HEK293 (cell line): ENCODE data around the gene MED15.

Source experiments
- CTCF ChIA-PET: fragments of 350-600 bp; formaldehyde crosslinking; extraction: SDS; loops from one replicate; lab custom pipeline; 2021; ENCODE audit warnings: antibody characterized with exemption; lab: Yijun Ruan, JAX
- POLR2A ChIA-PET: fragments of 300-600 bp; formaldehyde crosslinking; extraction: SDS; loops from one replicate; lab custom pipeline; 2020; ENCODE audit warnings: antibody characterized with exemption, inconsistent platforms; lab: Yijun Ruan, JAX
- H3K27ac ChIP-seq: fragments of 200-500 bp; sonication (Bioruptor generic); 2 replicates; pipeline ENCODE4 v1.5.1; 2014; ENCODE audit warnings: low read depth, low read length, control low read depth, inconsistent platforms; ENCODE audit errors: extremely low read depth
- H3K36me3 ChIP-seq, 2 experiments: fragments of 200-500 bp in 1 of 2; sonication (Bioruptor generic) in 1 of 2; 1 replicate in 1 of 2; 2 replicates in 1 of 2; pipeline ENCODE4 v1.5.1; 2014 to 2017; ENCODE audit warnings: inconsistent platforms in 2 of 2, low read length in 2 of 2; ENCODE audit not compliant: control insufficient read depth in 2 of 2, insufficient read depth in 1 of 2
- H3K4me1 ChIP-seq: fragments of 200-500 bp; sonication (Bioruptor generic); 2 replicates; pipeline ENCODE4 v1.5.1; 2014; ENCODE audit warnings: mild to moderate bottlenecking, low read length, inconsistent platforms; ENCODE audit not compliant: control insufficient read depth, insufficient read depth
- H3K4me3 ChIP-seq: 2 replicates; pipeline ENCODE4 v1.5.1; 2011; ENCODE audit warnings: low read depth, mild to moderate bottlenecking, control low read depth, low read length, moderate library complexity
- H3K9me3 ChIP-seq: fragments of 200-500 bp; sonication (Bioruptor generic); 2 replicates; pipeline ENCODE4 v1.5.1; 2014; ENCODE audit warnings: low read depth, low read length, inconsistent platforms; ENCODE audit not compliant: control insufficient read depth, insufficient read depth
- KLF9 ChIP-seq: fragments of 450-650 bp; formaldehyde crosslinking; IDR thresholded peaks from 2 replicates; pipeline ENCODE4 v1.5.1; 2016; ENCODE audit warnings: missing biosample characterization, missing genetic modification characterization, low read depth
- MYNN ChIP-seq: fragments of 450-650 bp; formaldehyde crosslinking; IDR thresholded peaks from 2 replicates; pipeline ENCODE4 v1.5.1; 2016; ENCODE audit warnings: missing biosample characterization, missing genetic modification characterization, borderline replicate concordance
- RBAK ChIP-seq: fragments of 450-650 bp; formaldehyde crosslinking; IDR thresholded peaks from 2 replicates; pipeline ENCODE4 v1.5.1; 2016; ENCODE audit warnings: missing biosample characterization, missing genetic modification characterization
- SP7 ChIP-seq: fragments of 450-650 bp; formaldehyde crosslinking; IDR thresholded peaks from 2 replicates; pipeline ENCODE4 v1.5.1; 2016; ENCODE audit warnings: missing biosample characterization, missing genetic modification characterization
- ZBTB1 ChIP-seq: fragments of 450-650 bp; formaldehyde crosslinking; IDR thresholded peaks from 2 replicates; pipeline ENCODE4 v1.5.1; 2016; ENCODE audit warnings: missing biosample characterization, missing genetic modification characterization
- ZBTB26 ChIP-seq: fragments of 450-650 bp; formaldehyde crosslinking; optimal IDR thresholded peaks from 2 replicates; pipeline ENCODE3; 2016; ENCODE audit warnings: missing biosample characterization, mild to moderate bottlenecking, missing genetic modification characterization
- ZBTB48 ChIP-seq: fragments of 450-650 bp; formaldehyde crosslinking; IDR thresholded peaks from 2 replicates; pipeline ENCODE4 v1.5.1; 2016; ENCODE audit warnings: missing biosample characterization, missing genetic modification characterization
- ZFP41 ChIP-seq: fragments of 450-650 bp; formaldehyde crosslinking; IDR thresholded peaks from 2 replicates; pipeline ENCODE4 v1.5.1; 2016; ENCODE audit warnings: missing biosample characterization, missing genetic modification characterization, borderline replicate concordance
- ZNF10 ChIP-seq: fragments of 450-650 bp; formaldehyde crosslinking; IDR thresholded peaks from 2 replicates; pipeline ENCODE4 v1.5.1; 2017; ENCODE audit warnings: missing biosample characterization, missing genetic modification characterization
- ZNF23 ChIP-seq: fragments of 450-650 bp; formaldehyde crosslinking; IDR thresholded peaks from 2 replicates; pipeline ENCODE4 v1.5.1; 2016; ENCODE audit warnings: missing biosample characterization, missing genetic modification characterization, borderline replicate concordance
- ZNF266 ChIP-seq: fragments of 450-650 bp; formaldehyde crosslinking; IDR thresholded peaks from 2 replicates; pipeline ENCODE4 v1.5.1; 2016; ENCODE audit warnings: missing biosample characterization, missing genetic modification characterization, low read depth
- ZNF302 ChIP-seq: fragments of 450-650 bp; formaldehyde crosslinking; IDR thresholded peaks from 2 replicates; pipeline ENCODE4 v1.5.1; 2016; ENCODE audit warnings: missing biosample characterization, missing genetic modification characterization, low read depth
- ZNF341 ChIP-seq: fragments of 450-650 bp; formaldehyde crosslinking; IDR thresholded peaks from 2 replicates; pipeline ENCODE4; 2016; ENCODE audit warnings: low read depth, missing biosample characterization, missing genetic modification characterization
- ZNF362 ChIP-seq: fragments of 450-650 bp; formaldehyde crosslinking; IDR thresholded peaks from 2 replicates; pipeline ENCODE4 v1.5.1; 2016; ENCODE audit warnings: missing biosample characterization, missing genetic modification characterization
- ZNF426 ChIP-seq: fragments of 450-650 bp; formaldehyde crosslinking; IDR thresholded peaks from 2 replicates; pipeline ENCODE4 v1.5.1; 2017; ENCODE audit warnings: missing biosample characterization, missing genetic modification characterization, mild to moderate bottlenecking, inconsistent platforms, moderate library complexity
- ZNF518A ChIP-seq: fragments of 450-650 bp; formaldehyde crosslinking; conservative IDR thresholded peaks from 2 replicates; pipeline ENCODE4 v1.5.1; 2016; ENCODE audit warnings: low read depth, missing biosample characterization, missing genetic modification characterization
- ZNF560 ChIP-seq: fragments of 450-650 bp; formaldehyde crosslinking; IDR thresholded peaks from 2 replicates; pipeline ENCODE4 v1.5.1; 2017; ENCODE audit warnings: missing biosample characterization, missing genetic modification characterization, borderline replicate concordance
- ZNF580 ChIP-seq: fragments of 450-650 bp; formaldehyde crosslinking; IDR thresholded peaks from 2 replicates; pipeline ENCODE4 v1.5.1; 2016; ENCODE audit warnings: missing biosample characterization, missing genetic modification characterization
- ZNF692 ChIP-seq: fragments of 450-650 bp; formaldehyde crosslinking; IDR thresholded peaks from 2 replicates; pipeline ENCODE4 v1.5.1; 2016; ENCODE audit warnings: missing biosample characterization, missing genetic modification characterization
- ZNF777 ChIP-seq: fragments of 450-650 bp; formaldehyde crosslinking; IDR thresholded peaks from 2 replicates; pipeline ENCODE4 v1.5.1; 2017; ENCODE audit warnings: missing biosample characterization, missing genetic modification characterization, borderline replicate concordance
- ZNF792 ChIP-seq: fragments of 450-650 bp; formaldehyde crosslinking; IDR thresholded peaks from 2 replicates; pipeline ENCODE4 v1.5.1; 2016; ENCODE audit warnings: missing biosample characterization, missing genetic modification characterization
- ZNF843 ChIP-seq: fragments of 450-650 bp; formaldehyde crosslinking; IDR thresholded peaks from 2 replicates; pipeline ENCODE4 v1.5.1; 2016; ENCODE audit warnings: missing biosample characterization, missing genetic modification characterization
- ZSCAN16 ChIP-seq: fragments of 450-650 bp; formaldehyde crosslinking; IDR thresholded peaks from 2 replicates; pipeline ENCODE4 v1.5.1; 2016; ENCODE audit warnings: missing biosample characterization, missing genetic modification characterization
- ZSCAN5A ChIP-seq: fragments of 450-650 bp; formaldehyde crosslinking; IDR thresholded peaks from 2 replicates; pipeline ENCODE4 v1.5.1; 2016; ENCODE audit warnings: missing biosample characterization, missing genetic modification characterization

The MED15 gene

GRCh38 chr22:20624161-20624616 lies 116.8 kb downstream of the MED15 start (continued):
- TF ChIP-seq ZNF518A (tag by site-specific recombination), result no peak
- TF ChIP-seq ZNF843 (tag by site-specific recombination), result no peak
- TF ChIP-seq SP7, result no peak
- TF ChIP-seq ZNF777 (tag by site-specific recombination), result no peak
- TF ChIP-seq KLF9 (tag by site-specific recombination), result no peak
- TF ChIP-seq ZBTB48 (tag by site-specific recombination), result no peak
- TF ChIP-seq MYNN (tag by site-specific recombination), result no peak

GRCh38 chr22:20625270-20625669 lies 117.9 kb downstream of the MED15 start:
- no peak overlapping the region for H3K27ac ChIP-seq
- H3K4me3 ChIP-seq, result no peak overlapping the region
- H3K4me1 ChIP-seq, result no peaks in the 10 kb centered on the region
- CTCF ChIA-PET, result no interaction called here
- POLR2A ChIA-PET, result no interaction called here
- H3K36me3 ChIP-seq, result no peaks in the 10 kb centered on the region
- no peaks in the 10 kb centered on the region for H3K9me3 ChIP-seq
- no peak for TF ChIP-seq ZNF560 (tag by site-specific recombination)
- no peak for TF ChIP-seq ZNF426 (tag by site-specific recombination)
- no peak for TF ChIP-seq SP7
- no peak for TF ChIP-seq ZNF692
- TF ChIP-seq, all 188 proteins: peak for 0

GRCh38 chr22:20626811-20627210 lies 119.4 kb downstream of the MED15 start:
- H3K9me3 ChIP-seq, result no peaks in the 10 kb centered on the region
- TF ChIP-seq ZSCAN5A (tag by site-specific recombination) (no peak), RBAK (tag by site-specific recombination) (no peak), ZNF302 (tag by site-specific recombination) (no peak), ZFP41 (tag by site-specific recombination) (no peak), ZBTB1 (no peak), ZNF362 (tag by site-specific recombination) (no peak), ZSCAN16 (no peak), ZNF23 (tag by site-specific recombination) (no peak), ZNF580 (no peak), ZNF792 (no peak), ZNF341 (tag by site-specific recombination) (no peak), ZBTB26 (no peak), ZNF266 (tag by site-specific recombination) (no peak), ZNF10 (no peak)
- TF ChIP-seq, all 188 proteins: peak for 0
- Histone ChIP-seq H3K4me1 (no peaks in the 10 kb centered on the region), H3K36me3 (no peaks in the 10 kb centered on the region), H3K4me3 (no peak overlapping the region), H3K27ac (no peak overlapping the region)
- POLR2A ChIA-PET, result interaction anchor here (1.0 kb wide), 1 partner anchor 16 kb away, joined by 4 read pairs; no protein-coding TSS in a partner anchor
- CTCF ChIA-PET, result interaction anchor here (0.6 to 1.6 kb wide), 2 partner anchors 10 to 45 kb away, joined by 4 to 5 read pairs; no protein-coding TSS in a partner anchor
